GM12892 (cell line): ENCODE measurements around the gene NMRK2.

ENCODE experiments used
- POLR2AphosphoS5 ChIP-seq: IDR thresholded peaks from 2 replicates; pipeline ENCODE4 v1.6.1; 2011; ENCODE audit warnings: low read depth, low read length, control low read depth
- TAF1 ChIP-seq: IDR thresholded peaks from 2 replicates; pipeline ENCODE4 v1.6.1; 2011; ENCODE audit warnings: low read depth, mild to moderate bottlenecking, control low read depth, low read length, borderline replicate concordance

DNA sequence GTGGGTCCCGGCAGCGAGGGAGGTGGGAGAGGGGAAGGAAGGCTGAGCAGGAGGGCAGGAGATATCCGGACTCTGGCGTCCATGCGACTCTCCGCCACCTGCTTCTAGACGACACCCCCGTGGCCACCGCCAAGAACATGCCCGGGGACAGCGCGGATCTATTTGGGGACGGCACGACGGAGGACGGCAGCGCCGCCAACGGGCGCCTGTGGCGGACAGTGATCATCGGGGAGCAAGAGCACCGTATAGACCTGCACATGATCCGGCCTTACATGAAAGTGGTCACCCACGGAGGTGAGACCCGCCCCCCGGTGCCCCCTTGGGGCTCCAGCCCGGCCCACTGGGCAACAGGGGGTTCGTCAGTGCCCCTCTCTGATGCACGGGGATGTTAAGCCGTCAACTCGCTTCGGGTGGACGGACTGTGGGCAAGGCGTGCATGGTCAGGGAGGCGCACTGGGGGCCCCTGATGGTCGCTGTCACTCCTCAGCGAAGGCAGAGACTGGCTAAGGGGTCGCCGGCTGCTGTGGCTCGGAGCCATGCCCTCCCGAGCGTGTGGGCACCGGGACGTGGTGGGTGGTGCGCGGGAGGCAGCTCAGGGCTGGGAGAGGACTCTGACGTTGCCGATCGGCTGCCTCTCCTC is 25.1 kb upstream of the NMRK2 start:
- no peak for TF ChIP-seq TAF1
- no peak for TF ChIP-seq POLR2AphosphoS5
